GM12878 (cell line): Measurements from ENCODE around the gene ATP5PD. TPM values are rescaled to one million over a fixed set of nuclear protein-coding genes. Genes with fewer than 3 reads are reported as not detected.
A peak's percentile ranks its signal among the peaks of the same experiment; 100 is the strongest.

Experiments used
- ATAC-seq: fragments of 200-7000 bp; cut with Tn5 transposase; 3 replicates; pipeline ENCODE4 v1.9.1; 2020; ENCODE audit warnings: mild to moderate bottlenecking, moderate library complexity
- BruUV-seq: library from RNA; stranded (reverse); fragments of 400-500 nt; replicated peaks from 2 replicates; lab custom pipeline; 2021; lab: Mats Ljungman, UMichigan
- CTCF ChIA-PET: fragments of 300-600 bp; sonication (Branson Sonifier 250); formaldehyde crosslinking; extraction: SDS; loops from one replicate; lab custom pipeline; 2021; ENCODE audit warnings: inconsistent platforms; lab: Yijun Ruan, JAX
- POLR2A ChIA-PET: fragments of 350-600 bp; formaldehyde crosslinking; extraction: SDS; loops from one replicate; lab custom pipeline; 2021; ENCODE audit warnings: inconsistent platforms; lab: Charles Lee
- RAD21 ChIA-PET: fragments of 300-600 bp; sonication (Branson Sonifier 250); formaldehyde crosslinking; loops from one replicate; lab custom pipeline; 2023; ENCODE audit warnings: antibody characterized with exemption; ENCODE audit not compliant: unreplicated experiment; lab: Charles Lee
- SMC1A ChIA-PET: fragments of 300-600 bp; sonication (Branson Sonifier 250); formaldehyde crosslinking; loops from one replicate; lab custom pipeline; 2023; ENCODE audit not compliant: unreplicated experiment, uncharacterized antibody; lab: Charles Lee
- DNase-seq: peaks from one replicate; pipeline ENCODE4 v3.0.0-alpha.2; 2011; ENCODE audit warnings: low read depth, low spot score
- FAIRE-seq: peaks from 3 replicates; lab custom pipeline; 2011; peaks lifted over from hg19 to GRCh38; lab: Jason Lieb, UNC
- H2AFZ ChIP-seq: 2 replicates; pipeline ENCODE4 v1.6.0; 2011; ENCODE audit warnings: low read depth, low read length, control low read depth; ENCODE audit not compliant: control insufficient read depth
- H3K27ac ChIP-seq: 2 replicates; pipeline ENCODE4 v1.5.1; 2011; ENCODE audit warnings: control low read depth; ENCODE audit not compliant: control insufficient read depth, insufficient read depth
- H3K27me3 ChIP-seq, 2 experiments: replicated peaks in 1 of 2; 2 replicates each; pipeline versions ENCODE4 v1.6.0 to v1.6.1; 2011; ENCODE audit warnings: low read length in 1 of 2; ENCODE audit not compliant: control insufficient read depth in 2 of 2, insufficient read depth in 2 of 2
- H3K36me3 ChIP-seq, 2 experiments: 2 replicates each; pipeline ENCODE4 v1.5.1; 2011; ENCODE audit warnings: low read length in 1 of 2; ENCODE audit not compliant: control insufficient read depth in 2 of 2, insufficient read depth in 2 of 2
- H3K4me1 ChIP-seq: 2 replicates; pipeline ENCODE4 v1.6.1; 2011; ENCODE audit warnings: mild to moderate bottlenecking, low read length, moderate library complexity, mixed read lengths; ENCODE audit not compliant: control insufficient read depth, insufficient read depth
- H3K4me2 ChIP-seq: 2 replicates; pipeline ENCODE4 v1.6.0; 2011; ENCODE audit warnings: control low read depth; ENCODE audit not compliant: control insufficient read depth, insufficient read depth
- H3K4me3 ChIP-seq: fragments of 200-600 bp; sonication (generic); 2 replicates; pipeline ENCODE4 v1.5.1; 2016
- H3K79me2 ChIP-seq: 2 replicates; pipeline ENCODE4 v1.6.0; 2011; ENCODE audit warnings: low read length; ENCODE audit not compliant: control insufficient read depth, insufficient read depth
- H3K9ac ChIP-seq: 2 replicates; pipeline ENCODE4 v1.8.0; 2011; ENCODE audit warnings: low read length, control low read depth, mixed read lengths; ENCODE audit not compliant: control insufficient read depth, insufficient read depth
- H3K9me3 ChIP-seq: replicated peaks from 3 replicates; pipeline ENCODE4 v1.5.1; 2011; ENCODE audit warnings: mild to moderate bottlenecking, low read length; ENCODE audit not compliant: control insufficient read depth, insufficient read depth
- H4K20me1 ChIP-seq: 2 replicates; pipeline ENCODE4 v1.6.0; 2011; ENCODE audit not compliant: control insufficient read depth, insufficient read depth
- CBX3 ChIP-seq: fragments of 200-600 bp; sonication (generic); IDR thresholded peaks from 2 replicates; pipeline ENCODE4 v1.6.1; 2016; ENCODE audit warnings: low read depth, borderline replicate concordance
- CHD4 ChIP-seq: fragments of 200-600 bp; sonication (generic); IDR thresholded peaks from 2 replicates; pipeline ENCODE4 v1.6.1; 2016; ENCODE audit warnings: mild to moderate bottlenecking
- GABPA ChIP-seq: IDR thresholded peaks from 2 replicates; pipeline ENCODE4 v1.6.1; 2014; ENCODE audit warnings: antibody characterized with exemption, low read depth, mild to moderate bottlenecking, inconsistent platforms
- RFX5 ChIP-seq: IDR thresholded peaks from 2 replicates; pipeline ENCODE4 v1.6.1; 2011; ENCODE audit warnings: low read depth, low read length, improper control_type of control experiment
- ZBED1 ChIP-seq: IDR thresholded peaks from 2 replicates; pipeline ENCODE4 v1.6.1; 2016; ENCODE audit warnings: borderline replicate concordance
- ZNF384 ChIP-seq: IDR thresholded peaks from 2 replicates; pipeline ENCODE4 v1.6.1; 2012; ENCODE audit warnings: low read depth, mild to moderate bottlenecking, low read length, improper control_type of control experiment, borderline replicate concordance
- WGBS: methylation state at CpG from one replicate; pipeline ENCODE4 v1.1.6; 2016; ENCODE audit warnings: low lambda C conversion rate; ENCODE audit not compliant: insufficient replicate concordance, insufficient coverage; ENCODE audit errors: missing lambda C conversion rate; 5-methylcytosine and 5-hydroxymethylcytosine counted together
- in situ Hi-C: fragments of 300-500 bp; cut with MboI; formaldehyde crosslinking; loops from 9 replicates; pipeline ENCODE4 v1.14.3; 2018; ENCODE audit warnings: mixed read lengths
- intact Hi-C: fragments of 100-400 bp; cut with micrococcal nuclease; formaldehyde crosslinking; loops from one replicate; pipeline ENCODE4 v1.14.2; 2022; ENCODE audit not compliant: unreplicated experiment
- polyA plus RNA-seq, 11 experiments: library from polyadenylated mRNA; depleted of rRNA in 4 of 11; unstranded in 6 of 11; stranded (reverse) in 5 of 11; fragments of >200 nt; fragmentation: Nextera tagmentation in 4 of 11; fragmentation: Illumina TruSeq in 1 of 11; extraction: Ambion mirVana in 4 of 11; extraction: Trizol in 1 of 11; gene quantifications; 1 replicate in 1 of 11; 2 replicates in 10 of 11; pipeline versions ENCODE4 v1.2.1 to v1.2.3, GENCODE V29; 2011 to 2016; ENCODE audit warnings: inconsistent platforms in 2 of 11, missing spikeins in 2 of 11, low read depth in 1 of 11
- total RNA-seq, 4 experiments: library from RNA; depleted of rRNA in 3 of 4; stranded (reverse); fragments of >200 nt in 3 of 4; fragmentation: Illumina TruSeq in 1 of 4; extraction: Trizol in 1 of 4; gene quantifications; 2 replicates each; pipeline versions ENCODE4 v1.2.1 to v1.2.3, GENCODE V29; 2013 to 2021
- TF ChIP-seq, protein P1 (sequence below), 3 experiments: IDR thresholded peaks in 2 of 3; conservative IDR thresholded peaks in 1 of 3; 2 replicates each; pipeline ENCODE4 v1.5.1; 2011; ENCODE audit warnings: low read depth in 3 of 3, low read length in 3 of 3, mild to moderate bottlenecking in 3 of 3, control low read depth in 2 of 3, moderate library complexity in 2 of 3, inconsistent platforms in 1 of 3, mixed read lengths in 1 of 3; ENCODE audit not compliant: control insufficient read depth in 2 of 3, insufficient read depth in 1 of 3; ENCODE audit errors: extremely low read depth in 1 of 3
- TF ChIP-seq, protein P2 (sequence below): fragments of 150-350 bp; IDR thresholded peaks from 2 replicates; pipeline ENCODE4 v1.6.1; 2014; ENCODE audit warnings: mild to moderate bottlenecking, low read depth, low read length
- TF ChIP-seq, protein P3 (sequence below): fragments of 450-650 bp; IDR thresholded peaks from 2 replicates; pipeline ENCODE4 v1.6.1; 2017; ENCODE audit warnings: antibody characterized with exemption, mild to moderate bottlenecking, moderate library complexity
- TF ChIP-seq, protein P4 (sequence below): fragments of 450-650 bp; IDR thresholded peaks from 2 replicates; pipeline ENCODE4 v1.6.1; 2017; ENCODE audit warnings: mild to moderate bottlenecking
- TF ChIP-seq, protein P5 (sequence below): IDR thresholded peaks from 2 replicates; pipeline ENCODE4 v1.6.1; 2012; ENCODE audit warnings: low read length, inconsistent platforms

The ATP5PD gene
- total and polyA plus RNA-seq, 10 of the 15 experiments (the other 5 are each of a cell fraction or from before 2014, with no cell fraction given) = 172 to 772 (median 321) TPM

DNA sequence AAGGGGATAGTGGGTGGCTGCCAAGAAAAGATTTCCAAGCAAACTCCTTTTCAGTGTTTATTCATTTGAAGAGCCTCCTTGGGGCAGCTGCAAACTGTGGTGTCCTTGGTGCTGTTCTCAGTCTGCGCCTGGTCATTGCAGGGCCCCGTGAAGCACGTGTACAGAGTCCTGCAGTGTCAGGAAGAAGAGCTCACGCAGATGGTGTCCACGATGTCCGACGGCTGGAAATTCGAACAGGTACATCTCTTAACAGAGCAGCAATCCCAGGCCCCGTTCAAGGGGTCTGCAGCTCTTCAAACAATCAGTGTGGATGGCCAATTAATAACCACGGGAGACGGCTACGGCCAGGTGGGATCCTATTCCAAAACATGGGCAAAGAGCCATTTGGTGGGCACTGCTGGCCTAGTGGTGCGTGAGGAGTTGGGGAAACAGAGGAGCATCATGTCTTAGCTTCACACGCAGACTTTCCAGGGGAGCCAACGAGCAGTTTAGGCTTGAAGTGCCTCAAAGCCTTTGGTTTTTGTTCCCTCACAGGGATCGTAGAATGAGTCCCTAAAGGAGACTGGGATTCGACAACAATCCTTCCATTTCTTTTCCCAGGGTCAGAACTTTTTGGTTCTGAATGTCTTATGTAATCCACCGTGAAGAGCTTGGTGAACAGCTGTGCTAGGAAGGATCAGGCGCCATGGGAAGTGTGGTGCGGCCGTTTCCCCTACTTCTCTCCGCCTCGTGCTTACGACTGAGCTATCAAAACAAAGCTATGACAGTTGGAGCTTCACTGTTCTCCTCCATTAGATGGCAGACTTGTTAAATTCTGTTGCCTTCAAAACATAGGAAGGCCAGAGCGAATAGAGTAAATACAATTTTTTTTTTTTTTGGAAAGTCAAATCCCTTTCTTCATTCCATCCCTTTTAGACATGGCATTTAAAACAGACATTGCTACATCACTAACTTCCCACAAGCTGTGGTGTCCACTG is 12.9 kb upstream of the ATP5PD start:
- in situ Hi-C loops = no loop called here
- FAIRE-seq (no peak), ATAC-seq (no peak), DNase-seq (no peak)
- Histone ChIP-seq H3K27me3 (no peaks in the 10 kb centered on the region), H3K9me3 (no peaks in the 10 kb centered on the region), H3K79me2 (no peaks in the 10 kb centered on the region), H2AFZ (no peak overlapping the region), H3K36me3 (peaks cover 7 to 16% of the 10 kb centered on the region in 2 experiments; a peak in 3 of 4 replicates), H3K4me1 (no peaks in the 10 kb centered on the region), H3K4me2 (no peak overlapping the region), H3K9ac (no peak overlapping the region), H3K27ac (no peak overlapping the region), H4K20me1 (no peaks in the 10 kb centered on the region), H3K4me3 (no peak overlapping the region)
- 91% methylated on average over 25 of the region's 25 CpGs for WGBS
- CTCF ChIA-PET = interaction anchor here (0.6 to 3.8 kb wide), 22 partner anchors 11 to 181 kb away, joined by 3 to 37 read pairs (median 5); partner anchors contain the start of genes ATP5PD, KCTD2, MRPL58 and NT5C
- intact Hi-C loops = no loop called here
- POLR2A ChIA-PET = interaction anchor here (1.1 to 1.3 kb wide), 2 partner anchors 10 to 11 kb away, joined by 3 read pairs; no protein-coding TSS in a partner anchor
- RAD21 ChIA-PET = interaction anchor here (0.7 to 1.7 kb wide), 10 partner anchors 9 to 147 kb away, joined by 3 to 7 read pairs (median 4); no protein-coding TSS in a partner anchor
- BruUV-seq = no TSS peak
- SMC1A ChIA-PET = interaction anchor here (0.6 to 1.6 kb wide), 9 partner anchors 11 to 142 kb away, joined by 3 to 7 read pairs (median 4); no protein-coding TSS in a partner anchor
- TF ChIP-seq ZNF384 (0 out of 2 replicates have a peak, but pooled peaks have one; percentile 19), ZBED1 (no peak), CHD4 (no peak), RFX5 (no peak), GABPA (no peak), CBX3 (no peak)
- TF ChIP-seq, protein P1, sequence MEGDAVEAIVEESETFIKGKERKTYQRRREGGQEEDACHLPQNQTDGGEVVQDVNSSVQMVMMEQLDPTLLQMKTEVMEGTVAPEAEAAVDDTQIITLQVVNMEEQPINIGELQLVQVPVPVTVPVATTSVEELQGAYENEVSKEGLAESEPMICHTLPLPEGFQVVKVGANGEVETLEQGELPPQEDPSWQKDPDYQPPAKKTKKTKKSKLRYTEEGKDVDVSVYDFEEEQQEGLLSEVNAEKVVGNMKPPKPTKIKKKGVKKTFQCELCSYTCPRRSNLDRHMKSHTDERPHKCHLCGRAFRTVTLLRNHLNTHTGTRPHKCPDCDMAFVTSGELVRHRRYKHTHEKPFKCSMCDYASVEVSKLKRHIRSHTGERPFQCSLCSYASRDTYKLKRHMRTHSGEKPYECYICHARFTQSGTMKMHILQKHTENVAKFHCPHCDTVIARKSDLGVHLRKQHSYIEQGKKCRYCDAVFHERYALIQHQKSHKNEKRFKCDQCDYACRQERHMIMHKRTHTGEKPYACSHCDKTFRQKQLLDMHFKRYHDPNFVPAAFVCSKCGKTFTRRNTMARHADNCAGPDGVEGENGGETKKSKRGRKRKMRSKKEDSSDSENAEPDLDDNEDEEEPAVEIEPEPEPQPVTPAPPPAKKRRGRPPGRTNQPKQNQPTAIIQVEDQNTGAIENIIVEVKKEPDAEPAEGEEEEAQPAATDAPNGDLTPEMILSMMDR (IDR thresholded peaks at IDR 0.05 in 2 of 3, conservative IDR thresholded peaks at IDR 0.05 in 1 of 3; ENCODE audit: control insufficient read depth in 2 of 3, extremely low read depth in 1 of 3, insufficient read depth in 1 of 3, low read depth in 3 of 3, low read length in 3 of 3) = peak in 2 of 3 experiments; percentile 19 to 34; a peak in 2 of 6 replicates
- TF ChIP-seq, protein P2, sequence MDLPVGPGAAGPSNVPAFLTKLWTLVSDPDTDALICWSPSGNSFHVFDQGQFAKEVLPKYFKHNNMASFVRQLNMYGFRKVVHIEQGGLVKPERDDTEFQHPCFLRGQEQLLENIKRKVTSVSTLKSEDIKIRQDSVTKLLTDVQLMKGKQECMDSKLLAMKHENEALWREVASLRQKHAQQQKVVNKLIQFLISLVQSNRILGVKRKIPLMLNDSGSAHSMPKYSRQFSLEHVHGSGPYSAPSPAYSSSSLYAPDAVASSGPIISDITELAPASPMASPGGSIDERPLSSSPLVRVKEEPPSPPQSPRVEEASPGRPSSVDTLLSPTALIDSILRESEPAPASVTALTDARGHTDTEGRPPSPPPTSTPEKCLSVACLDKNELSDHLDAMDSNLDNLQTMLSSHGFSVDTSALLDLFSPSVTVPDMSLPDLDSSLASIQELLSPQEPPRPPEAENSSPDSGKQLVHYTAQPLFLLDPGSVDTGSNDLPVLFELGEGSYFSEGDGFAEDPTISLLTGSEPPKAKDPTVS = no peak
- TF ChIP-seq, protein P3, sequence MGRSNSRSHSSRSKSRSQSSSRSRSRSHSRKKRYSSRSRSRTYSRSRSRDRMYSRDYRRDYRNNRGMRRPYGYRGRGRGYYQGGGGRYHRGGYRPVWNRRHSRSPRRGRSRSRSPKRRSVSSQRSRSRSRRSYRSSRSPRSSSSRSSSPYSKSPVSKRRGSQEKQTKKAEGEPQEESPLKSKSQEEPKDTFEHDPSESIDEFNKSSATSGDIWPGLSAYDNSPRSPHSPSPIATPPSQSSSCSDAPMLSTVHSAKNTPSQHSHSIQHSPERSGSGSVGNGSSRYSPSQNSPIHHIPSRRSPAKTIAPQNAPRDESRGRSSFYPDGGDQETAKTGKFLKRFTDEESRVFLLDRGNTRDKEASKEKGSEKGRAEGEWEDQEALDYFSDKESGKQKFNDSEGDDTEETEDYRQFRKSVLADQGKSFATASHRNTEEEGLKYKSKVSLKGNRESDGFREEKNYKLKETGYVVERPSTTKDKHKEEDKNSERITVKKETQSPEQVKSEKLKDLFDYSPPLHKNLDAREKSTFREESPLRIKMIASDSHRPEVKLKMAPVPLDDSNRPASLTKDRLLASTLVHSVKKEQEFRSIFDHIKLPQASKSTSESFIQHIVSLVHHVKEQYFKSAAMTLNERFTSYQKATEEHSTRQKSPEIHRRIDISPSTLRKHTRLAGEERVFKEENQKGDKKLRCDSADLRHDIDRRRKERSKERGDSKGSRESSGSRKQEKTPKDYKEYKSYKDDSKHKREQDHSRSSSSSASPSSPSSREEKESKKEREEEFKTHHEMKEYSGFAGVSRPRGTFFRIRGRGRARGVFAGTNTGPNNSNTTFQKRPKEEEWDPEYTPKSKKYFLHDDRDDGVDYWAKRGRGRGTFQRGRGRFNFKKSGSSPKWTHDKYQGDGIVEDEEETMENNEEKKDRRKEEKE = no peak
- TF ChIP-seq, protein P4, sequence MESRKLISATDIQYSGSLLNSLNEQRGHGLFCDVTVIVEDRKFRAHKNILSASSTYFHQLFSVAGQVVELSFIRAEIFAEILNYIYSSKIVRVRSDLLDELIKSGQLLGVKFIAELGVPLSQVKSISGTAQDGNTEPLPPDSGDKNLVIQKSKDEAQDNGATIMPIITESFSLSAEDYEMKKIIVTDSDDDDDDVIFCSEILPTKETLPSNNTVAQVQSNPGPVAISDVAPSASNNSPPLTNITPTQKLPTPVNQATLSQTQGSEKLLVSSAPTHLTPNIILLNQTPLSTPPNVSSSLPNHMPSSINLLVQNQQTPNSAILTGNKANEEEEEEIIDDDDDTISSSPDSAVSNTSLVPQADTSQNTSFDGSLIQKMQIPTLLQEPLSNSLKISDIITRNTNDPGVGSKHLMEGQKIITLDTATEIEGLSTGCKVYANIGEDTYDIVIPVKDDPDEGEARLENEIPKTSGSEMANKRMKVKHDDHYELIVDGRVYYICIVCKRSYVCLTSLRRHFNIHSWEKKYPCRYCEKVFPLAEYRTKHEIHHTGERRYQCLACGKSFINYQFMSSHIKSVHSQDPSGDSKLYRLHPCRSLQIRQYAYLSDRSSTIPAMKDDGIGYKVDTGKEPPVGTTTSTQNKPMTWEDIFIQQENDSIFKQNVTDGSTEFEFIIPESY = no peak
- TF ChIP-seq, protein P5, sequence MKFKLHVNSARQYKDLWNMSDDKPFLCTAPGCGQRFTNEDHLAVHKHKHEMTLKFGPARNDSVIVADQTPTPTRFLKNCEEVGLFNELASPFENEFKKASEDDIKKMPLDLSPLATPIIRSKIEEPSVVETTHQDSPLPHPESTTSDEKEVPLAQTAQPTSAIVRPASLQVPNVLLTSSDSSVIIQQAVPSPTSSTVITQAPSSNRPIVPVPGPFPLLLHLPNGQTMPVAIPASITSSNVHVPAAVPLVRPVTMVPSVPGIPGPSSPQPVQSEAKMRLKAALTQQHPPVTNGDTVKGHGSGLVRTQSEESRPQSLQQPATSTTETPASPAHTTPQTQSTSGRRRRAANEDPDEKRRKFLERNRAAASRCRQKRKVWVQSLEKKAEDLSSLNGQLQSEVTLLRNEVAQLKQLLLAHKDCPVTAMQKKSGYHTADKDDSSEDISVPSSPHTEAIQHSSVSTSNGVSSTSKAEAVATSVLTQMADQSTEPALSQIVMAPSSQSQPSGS = no peak
